ENCODE measurements around the gene CYP4A22.

- TF ChIP-seq CTCF (IDR thresholded peaks at IDR 0.05; ENCODE audit: low read depth, low read length) (no peak), POLR2A (IDR thresholded peaks at IDR 0.05; ENCODE audit: extremely low read depth, insufficient read length) (no peak)
Measured at GRCh38 chr1:47104816-47105215, 32.4 kb upstream of the CYP4A22 start.
